ENCODE measurements around the gene ADAM8. TPM values are rescaled to one million over a fixed set of nuclear protein-coding genes. Genes with fewer than 3 reads are reported as not detected.

Gene ADAM8
- total RNA-seq, 1 experiment from 2014 or later = 16.8 TPM

- Histone ChIP-seq H3K27me3 (replicated peaks; ENCODE audit: control insufficient read depth, insufficient read depth, low read length) (no peaks in the 10 kb centered on the region), H3K4me1 (peaks cover 7% of the 10 kb centered on the region), H3K9me3 (peaks cover 13% of the 10 kb centered on the region), H3K4me3 (ENCODE audit: low read depth, low read length) (peak overlapping the region; percentile 41), H3K36me3 (ENCODE audit: control insufficient read depth, insufficient read depth, low read length) (no peaks in the 10 kb centered on the region)
- ChIA-PET POLR2A (interaction anchor here (0.5 to 0.6 kb wide), 2 partner anchors 29 to 942 kb away, joined by 3 read pairs; no protein-coding TSS in a partner anchor), CTCF (interaction anchor here (0.5 kb wide), 1 partner anchor 11 kb away, joined by 3 read pairs; no protein-coding TSS in a partner anchor)
- Mint-ChIP-seq H3K9me3 (ENCODE audit: unreplicated experiment) (peaks cover 12% of the 10 kb centered on the region), H3K27ac (ENCODE audit: unreplicated experiment) (no peak overlapping the region), H3K36me3 (ENCODE audit: insufficient read depth, unreplicated experiment) (peaks cover 13% of the 10 kb centered on the region), H3K4me3 (ENCODE audit: unreplicated experiment) (peak overlapping the region; percentile 59), H3K27me3 (ENCODE audit: insufficient read depth, unreplicated experiment) (peaks cover 3% of the 10 kb centered on the region), H3K4me1 (ENCODE audit: low read depth, unreplicated experiment) (peaks cover 7% of the 10 kb centered on the region)
- no TSS peak for BruUV-seq (replicated peaks)
- peak; percentile 75 to 82 for TF ChIP-seq CTCF (IDR thresholded peaks at IDR 0.05; ENCODE audit: insufficient read depth in 1 of 2, low read depth in 1 of 2, low read length in 1 of 2, severe bottlenecking in 1 of 2, unreplicated experiment in 1 of 2)
- intact Hi-C loops (cut with micrococcal nuclease; ENCODE audit: unreplicated experiment) = no loop called here
- peak; percentile 71 to 83 for DNase-seq
These were observed 41.9 kb upstream of the ADAM8 start for GRCh38 chr10:133318494-133319127.

GRCh38 chr10:133316732-133317131 lies 40.1 kb upstream of the ADAM8 start:
- Mint-ChIP-seq H3K4me3 (ENCODE audit: unreplicated experiment) (no peak overlapping the region), H3K27ac (ENCODE audit: unreplicated experiment) (no peak overlapping the region), H3K27me3 (ENCODE audit: insufficient read depth, unreplicated experiment) (peaks cover 3% of the 10 kb centered on the region), H3K36me3 (ENCODE audit: insufficient read depth, unreplicated experiment) (peaks cover 13% of the 10 kb centered on the region), H3K9me3 (ENCODE audit: unreplicated experiment) (peaks cover 12% of the 10 kb centered on the region), H3K4me1 (ENCODE audit: low read depth, unreplicated experiment) (peaks cover 7% of the 10 kb centered on the region)
- peaks cover 7% of the 10 kb centered on the region for H3K4me1 ChIP-seq
- ChIA-PET CTCF (no interaction called here), POLR2A (no interaction called here)
- H3K36me3 ChIP-seq (ENCODE audit: control insufficient read depth, insufficient read depth, low read length) = no peaks in the 10 kb centered on the region; the same call in 1 of the 2 replicates
- no peak overlapping the region for H3K4me3 ChIP-seq (ENCODE audit: low read depth, low read length)
- BruUV-seq (replicated peaks) = no TSS peak
- no peak for TF ChIP-seq CTCF (IDR thresholded peaks at IDR 0.05; ENCODE audit: insufficient read depth in 1 of 2, low read depth in 1 of 2, low read length in 1 of 2, severe bottlenecking in 1 of 2, unreplicated experiment in 1 of 2)
- peaks cover 10% of the 10 kb centered on the region for H3K9me3 ChIP-seq
- intact Hi-C loops (cut with micrococcal nuclease; ENCODE audit: unreplicated experiment) = no loop called here
- no peaks in the 10 kb centered on the region for H3K27me3 ChIP-seq (replicated peaks; ENCODE audit: control insufficient read depth, insufficient read depth, low read length)
- DNase-seq = no peak

GRCh38 chr10:133316266-133316665 lies 39.6 kb upstream of the ADAM8 start:
- peaks cover 10% of the 10 kb centered on the region for H3K9me3 ChIP-seq
- peak in 1 of 2 experiments; percentile 37 for DNase-seq
- ChIA-PET CTCF (no interaction called here), POLR2A (interaction anchor here (1.2 kb wide), 1 partner anchor 42 kb away, joined by 3 read pairs; the partner anchor contains the start of gene FUOM)
- H3K27me3 ChIP-seq (replicated peaks; ENCODE audit: control insufficient read depth, insufficient read depth, low read length) = no peaks in the 10 kb centered on the region
- peaks cover 7% of the 10 kb centered on the region for H3K4me1 Mint-ChIP-seq (ENCODE audit: low read depth, unreplicated experiment)
- peaks cover 3% of the 10 kb centered on the region for H3K27me3 Mint-ChIP-seq (ENCODE audit: insufficient read depth, unreplicated experiment)
- BruUV-seq (replicated peaks) = no TSS peak
- H3K4me3 ChIP-seq (ENCODE audit: low read depth, low read length) = no peak overlapping the region
- intact Hi-C loops (cut with micrococcal nuclease; ENCODE audit: unreplicated experiment) = no loop called here
- no peaks in the 10 kb centered on the region; the same call in 1 of the 2 replicates for H3K36me3 ChIP-seq (ENCODE audit: control insufficient read depth, insufficient read depth, low read length)
- no peak overlapping the region for H3K27ac Mint-ChIP-seq (ENCODE audit: unreplicated experiment)
- no peak overlapping the region for H3K4me3 Mint-ChIP-seq (ENCODE audit: unreplicated experiment)
- TF ChIP-seq CTCF (IDR thresholded peaks at IDR 0.05; ENCODE audit: insufficient read depth in 1 of 2, low read depth in 1 of 2, low read length in 1 of 2, severe bottlenecking in 1 of 2, unreplicated experiment in 1 of 2) = no peak
- H3K4me1 ChIP-seq = peaks cover 7% of the 10 kb centered on the region
- H3K9me3 Mint-ChIP-seq (ENCODE audit: unreplicated experiment) = peaks cover 12% of the 10 kb centered on the region
- peaks cover 18% of the 10 kb centered on the region for H3K36me3 Mint-ChIP-seq (ENCODE audit: insufficient read depth, unreplicated experiment)
